Aorta (tissue), 5 donors: Measurements from ENCODE around the gene FAM83G. TPM values are rescaled to one million over a fixed set of nuclear protein-coding genes. Genes with fewer than 3 reads are reported as not detected.
A peak's percentile ranks its signal among the peaks of the same experiment; 100 is the strongest.

Experiments used
- ATAC-seq: fragments of 200-7000 bp; cut with Tn5 transposase; one replicate; pipeline ENCODE4 v1.9.1; 2022; ENCODE audit warnings: moderate library complexity; ENCODE audit not compliant: low FRiP score
- DNase-seq, 2 donors: peaks; one replicate each; pipeline ENCODE4 v3.0.0-alpha.2; 2020
- H3K27ac ChIP-seq, 2 donors: one replicate each; pipeline ENCODE4 v1.5.1; 2013; ENCODE audit warnings: low read length in 2 of 2, mild to moderate bottlenecking in 2 of 2, moderate library complexity in 2 of 2, control low read depth in 1 of 2, inconsistent platforms in 1 of 2, low read depth in 1 of 2
- H3K27me3 ChIP-seq, 2 donors: one replicate each; pipeline ENCODE4 v1.6.1; 2013; ENCODE audit warnings: control low read depth in 1 of 2, low read length in 1 of 2, mild to moderate bottlenecking in 1 of 2, moderate library complexity in 1 of 2; ENCODE audit not compliant: insufficient read depth in 2 of 2, control insufficient read depth in 1 of 2
- H3K36me3 ChIP-seq, 2 donors: one replicate each; pipeline ENCODE4 v1.6.1; 2013; ENCODE audit warnings: control low read depth in 1 of 2, low read length in 1 of 2, mild to moderate bottlenecking in 1 of 2; ENCODE audit not compliant: insufficient read depth in 2 of 2, control insufficient read depth in 1 of 2
- H3K4me1 ChIP-seq, 2 donors: one replicate each; pipeline ENCODE4 v1.6.1; 2013; ENCODE audit warnings: low read length in 2 of 2, control low read depth in 1 of 2, mild to moderate bottlenecking in 1 of 2, moderate library complexity in 1 of 2; ENCODE audit not compliant: insufficient read depth in 2 of 2, control insufficient read depth in 1 of 2
- H3K4me3 ChIP-seq, 2 donors: one replicate each; pipeline ENCODE4 v1.5.1; 2013; ENCODE audit warnings: low read length in 2 of 2, control low read depth in 1 of 2, mild to moderate bottlenecking in 1 of 2
- H3K9me3 ChIP-seq: one replicate; pipeline ENCODE4 v1.6.1; 2013; ENCODE audit warnings: mild to moderate bottlenecking, low read length; ENCODE audit not compliant: control insufficient read depth
- WGBS, 2 donors: extraction: QIAGEN DNeasy Blood & Tissue Kit; methylation state at CpG; one replicate each; pipeline ENCODE4 v1.1.7; 2013; 5-methylcytosine and 5-hydroxymethylcytosine counted together
- intact Hi-C, 2 donors: fragments of 100-400 bp; cut with DNase I; formaldehyde crosslinking; loops; one replicate each; pipeline versions ENCODE4 v1.14.2 to v1.15.0; 2022
- polyA plus RNA-seq, 2 donors: library from polyadenylated mRNA; stranded (reverse); fragments of 200-250 nt; gene quantifications; one replicate each; pipeline ENCODE4 v1.2.3, GENCODE V29; 2013
- total RNA-seq, 2 donors: library from RNA; stranded (reverse); fragmentation: NEBNext Ultra II Directional; extraction: Animal tissue kit (Norgen Biotek cat#: 25700); gene quantifications; one replicate each; pipeline ENCODE4 v1.2.1, GENCODE V29; 2021
- donor health status: healthy with polysubstance abuse.
- donor health status: Bipolar disorder and iron deficiency.
- donor health status: DM: no; HTN: no; CAD: no.
- donor health status: DM: no; HTN: no; CAD: no.
- donor health status: DM: yes; HTN: yes; CAD: no.

FAM83G gene
- total and polyA plus RNA-seq, 4 donors: 2.5 to 12.9 (median 5.2) TPM

DNA sequence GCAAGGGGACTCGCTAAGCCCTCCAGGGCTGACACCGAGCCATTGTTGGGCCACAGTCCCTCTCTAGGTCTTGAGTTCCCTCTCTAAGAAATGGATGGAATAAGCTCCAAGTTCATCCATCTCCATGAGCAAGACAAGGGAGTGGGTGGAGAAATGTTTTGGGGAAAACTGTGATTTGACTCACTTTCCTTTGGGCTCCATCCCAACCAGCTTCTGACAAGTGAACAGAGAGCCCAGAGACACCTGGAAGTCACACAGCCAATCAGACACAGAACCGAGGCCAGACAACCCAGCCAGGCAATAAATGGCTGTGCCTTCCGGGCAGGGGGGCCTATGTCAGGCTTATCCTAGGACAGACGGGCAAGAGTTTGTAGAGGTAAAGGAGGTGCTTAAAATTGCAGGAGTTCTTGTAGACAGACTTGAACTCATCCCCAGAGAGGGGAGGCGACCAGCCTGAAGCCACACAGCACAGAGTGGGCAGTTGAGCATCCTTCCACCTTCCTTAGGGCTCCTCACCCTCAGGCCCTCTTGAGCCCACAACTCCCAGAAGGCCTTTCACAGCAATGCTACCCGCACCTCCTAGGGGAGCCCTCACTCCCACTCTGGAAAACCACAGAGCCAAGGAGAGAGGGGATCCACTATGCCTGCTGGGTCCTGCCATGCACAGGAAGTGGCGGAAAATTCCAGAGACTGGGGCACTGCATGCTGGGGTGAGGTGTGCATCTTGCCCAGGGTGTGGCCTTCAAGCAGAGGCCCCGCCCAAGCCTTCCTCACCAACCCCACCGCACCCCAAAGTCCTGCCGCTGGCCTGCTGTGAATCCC, 9.5 kb upstream of the FAM83G start:
- Histone ChIP-seq H3K4me1 (no peaks in the 10 kb centered on the region), H3K36me3 (no peaks in the 10 kb centered on the region), H3K4me3 (no peak overlapping the region), H3K9me3 (no peaks in the 10 kb centered on the region), H3K27ac (no peak overlapping the region), H3K27me3 (no peaks in the 10 kb centered on the region)
- intact Hi-C loops: no loop called here
- 84 to 95% methylated on average over 11 of the region's 11 CpGs for WGBS, 2 donors
- DNase-seq (peak; percentile 22 to 51), ATAC-seq (no peak)

DNA sequence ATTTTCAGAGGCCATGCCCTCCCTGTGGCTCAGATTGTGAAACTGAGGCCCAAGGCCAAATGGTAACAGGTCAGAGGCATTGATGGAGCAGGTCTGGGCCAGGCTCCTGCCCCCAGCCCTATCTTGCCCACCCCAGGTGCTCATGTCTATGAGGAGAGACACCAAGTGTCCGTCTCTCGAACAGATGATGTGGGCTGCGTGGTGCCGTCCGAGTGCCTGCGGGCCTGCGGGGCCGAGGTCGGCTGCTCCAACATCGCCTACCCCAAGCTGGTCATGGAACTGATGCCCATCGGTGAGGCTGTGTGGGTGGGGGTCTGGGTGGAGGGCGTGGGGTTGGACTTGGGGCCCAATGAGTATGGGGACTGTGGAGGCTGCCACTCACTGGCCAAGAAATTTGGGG, 8.7 kb upstream of the FAM83G start:
- no peak for ATAC-seq
- Histone ChIP-seq H3K36me3 (no peaks in the 10 kb centered on the region), H3K4me3 (no peak overlapping the region), H3K9me3 (no peaks in the 10 kb centered on the region), H3K27ac (no peak overlapping the region), H3K4me1 (no peaks in the 10 kb centered on the region), H3K27me3 (no peaks in the 10 kb centered on the region)
- 94 to 96% methylated on average over 12 of the region's 12 CpGs for WGBS, 2 donors
- DNase-seq: peak; percentile 17 to 54
- intact Hi-C loops: no loop called here

DNA sequence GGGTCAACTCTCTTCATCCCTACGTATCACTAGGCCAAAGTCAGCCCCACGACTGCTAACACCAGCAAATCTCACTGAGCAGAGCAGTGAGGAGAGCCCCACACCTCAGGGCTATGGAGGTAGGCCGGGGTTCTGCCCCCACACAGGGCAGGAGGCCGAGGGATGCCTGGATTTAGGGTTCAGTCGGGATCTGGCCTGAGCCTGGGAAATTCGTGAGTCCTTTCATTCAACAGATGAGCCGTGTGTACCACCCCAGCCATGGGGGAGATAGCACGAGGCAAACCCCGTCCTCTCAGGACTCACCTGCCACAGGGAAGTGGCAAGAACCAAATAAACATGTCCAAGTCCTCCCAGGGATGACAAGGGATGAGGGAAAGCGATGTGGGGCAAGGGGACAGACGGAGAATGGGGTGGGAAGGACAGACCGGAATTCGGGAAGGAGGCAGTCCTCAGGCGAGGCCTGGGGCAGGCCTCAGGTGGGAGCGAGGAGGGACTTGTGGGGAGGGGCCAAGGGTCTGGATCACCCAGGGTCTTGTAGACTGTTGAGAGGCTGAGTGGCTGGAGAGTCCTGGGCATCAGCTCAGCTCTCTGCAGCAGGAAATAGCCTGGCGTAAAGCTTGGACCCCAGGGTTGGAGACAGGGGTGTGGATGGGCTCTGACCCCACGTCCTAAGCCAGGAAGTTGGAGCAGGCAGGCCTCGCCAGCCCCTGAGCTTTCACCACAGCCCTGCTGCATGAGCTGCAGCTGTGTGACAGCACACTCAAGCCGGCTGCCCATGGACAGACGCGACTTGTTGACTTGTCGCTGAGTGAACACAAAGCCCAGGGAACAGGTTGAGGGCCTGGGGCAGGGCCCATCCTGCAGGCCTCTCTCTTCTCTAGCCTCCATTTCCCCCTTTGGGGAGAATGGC, 7.9 kb upstream of the FAM83G start:
- Histone ChIP-seq H3K27me3 (no peaks in the 10 kb centered on the region), H3K9me3 (no peaks in the 10 kb centered on the region), H3K4me1 (no peaks in the 10 kb centered on the region), H3K27ac (no peak overlapping the region), H3K4me3 (no peak overlapping the region), H3K36me3 (no peaks in the 10 kb centered on the region)
- ATAC-seq (no peak), DNase-seq (peak; percentile 24 to 57)
- WGBS, 2 donors: 96% methylated on average over 22 of the region's 22 CpGs
- intact Hi-C loops: no loop called here

DNA sequence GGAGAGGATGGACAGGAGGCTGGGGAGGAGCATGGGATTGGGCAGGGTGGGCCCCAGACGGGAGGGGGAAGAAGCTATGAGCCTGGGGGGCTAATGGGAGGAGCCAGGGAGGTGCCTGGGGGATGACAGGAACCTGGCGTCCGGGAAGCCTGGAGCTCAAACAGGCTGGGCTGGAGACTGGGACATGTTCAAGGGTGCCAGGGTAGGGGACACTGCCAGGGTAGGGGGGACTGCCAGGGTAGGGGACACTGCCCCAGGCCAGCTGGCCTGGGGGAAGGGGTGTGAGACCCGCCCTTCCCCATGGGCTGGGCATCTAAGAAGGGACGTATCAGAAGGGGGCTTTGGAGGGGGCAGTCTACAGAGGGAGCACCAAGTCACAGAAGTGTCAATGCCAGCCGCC, 7.0 kb upstream of the FAM83G start:
- DNase-seq: no peak
- H3K27me3 ChIP-seq: no peaks in the 10 kb centered on the region
- ATAC-seq: no peak
- H3K36me3 ChIP-seq: no peaks in the 10 kb centered on the region
- H3K27ac ChIP-seq: no peak overlapping the region
- intact Hi-C loops: no loop called here
- WGBS, 2 donors: 85 to 93% methylated on average over 4 to 6 of the region's 6 CpGs
- no peak overlapping the region for H3K4me3 ChIP-seq
- H3K4me1 ChIP-seq: no peaks in the 10 kb centered on the region
- H3K9me3 ChIP-seq: no peaks in the 10 kb centered on the region

DNA sequence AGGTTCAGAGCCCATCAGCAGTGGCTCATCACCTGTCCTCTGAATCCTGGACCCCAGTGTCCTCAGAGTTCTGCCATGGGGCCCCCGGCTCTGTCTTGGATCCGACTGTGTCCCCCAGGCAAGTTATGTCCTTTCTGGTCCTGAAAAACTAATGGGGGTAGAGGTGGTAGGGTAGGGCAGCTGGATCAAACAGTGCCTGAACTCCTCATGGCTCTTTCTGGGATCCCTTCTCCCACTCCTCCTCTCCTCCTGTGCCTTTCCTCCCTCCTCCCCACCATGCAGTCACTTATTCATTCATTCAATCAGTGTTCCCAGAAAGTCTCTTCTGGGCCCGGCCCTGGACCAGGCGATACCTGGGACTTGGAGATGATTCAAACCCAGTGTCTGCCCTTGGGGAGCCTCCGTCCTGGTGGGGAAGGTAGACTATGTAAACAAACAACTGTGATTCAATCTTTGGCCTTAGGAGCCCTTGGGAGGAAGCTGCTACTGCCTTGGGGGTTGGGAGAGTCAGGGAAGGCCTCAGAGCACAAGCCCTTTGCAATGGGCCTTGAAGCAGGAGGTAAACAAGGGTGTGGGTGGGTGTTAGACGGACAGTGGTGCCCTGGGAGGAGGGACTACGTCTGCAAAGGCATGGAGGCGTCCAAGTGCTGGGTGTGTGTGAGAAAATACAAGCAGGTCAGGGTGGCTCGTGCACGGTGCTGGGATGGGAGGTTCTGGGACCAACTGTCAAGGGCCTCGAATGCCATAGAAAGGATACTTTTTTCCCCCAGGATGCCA, 6.4 kb upstream of the FAM83G start:
- no peak overlapping the region for H3K4me3 ChIP-seq
- H3K9me3 ChIP-seq: no peaks in the 10 kb centered on the region
- no peak for ATAC-seq
- H3K27ac ChIP-seq: no peak overlapping the region
- no peaks in the 10 kb centered on the region for H3K36me3 ChIP-seq
- 72 to 79% methylated on average over 11 of the region's 11 CpGs for WGBS, 2 donors
- H3K27me3 ChIP-seq: no peaks in the 10 kb centered on the region
- no peak for DNase-seq
- intact Hi-C loops: no loop called here
- no peaks in the 10 kb centered on the region for H3K4me1 ChIP-seq

DNA sequence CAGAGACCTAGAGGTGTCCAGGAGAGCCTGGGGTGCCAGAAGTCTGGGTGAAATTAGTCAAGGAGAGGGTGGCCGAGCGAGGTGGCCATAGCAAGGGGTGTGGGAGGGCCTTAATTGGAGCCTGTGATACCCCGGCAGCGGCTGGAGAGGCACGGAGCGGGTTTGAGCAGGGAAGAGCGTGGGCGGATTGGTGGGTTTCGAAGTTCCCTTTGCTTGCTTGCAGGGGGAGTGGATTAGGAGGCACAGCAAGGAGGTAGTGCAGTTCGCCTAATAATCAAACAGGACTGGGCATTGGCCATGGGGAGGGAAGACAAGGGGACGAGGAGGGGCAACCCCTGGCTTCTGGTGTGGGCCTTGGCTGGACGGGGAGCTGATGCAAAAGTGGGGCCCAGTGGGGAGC, 5.4 kb upstream of the FAM83G start:
- 95 to 97% methylated on average over 12 of the region's 12 CpGs for WGBS, 2 donors
- intact Hi-C loops: no loop called here

DNA sequence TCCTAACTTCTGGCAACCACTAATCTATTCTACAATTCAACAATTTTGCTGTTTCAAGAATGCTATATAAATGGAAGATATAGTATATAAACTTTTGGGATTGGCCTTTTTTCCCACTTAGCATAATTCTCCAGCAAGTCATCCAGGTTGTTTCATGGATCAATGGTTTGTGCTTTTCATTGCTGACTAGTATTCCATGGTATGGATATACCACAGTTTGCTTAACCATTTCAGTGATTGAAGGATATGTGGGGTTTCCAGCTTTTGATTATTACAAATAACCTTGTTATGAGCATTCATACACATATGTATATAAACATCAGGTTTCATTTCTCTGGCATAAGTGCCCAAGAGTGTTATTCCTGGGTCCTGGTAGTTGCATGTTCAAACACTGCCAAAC, 2.1 kb upstream of the FAM83G start:
- no peak for DNase-seq
- no peaks in the 10 kb centered on the region for H3K4me1 ChIP-seq
- no peaks in the 10 kb centered on the region for H3K36me3 ChIP-seq
- H3K27me3 ChIP-seq: no peaks in the 10 kb centered on the region
- H3K9me3 ChIP-seq: no peaks in the 10 kb centered on the region
- no peak for ATAC-seq
- H3K4me3 ChIP-seq: no peak overlapping the region
- H3K27ac ChIP-seq: no peak overlapping the region
- intact Hi-C loops: no loop called here

More for the DNA sequence above, 5.4 kb upstream of the FAM83G start:
- Histone ChIP-seq H3K27ac (no peak overlapping the region), H3K4me3 (no peak overlapping the region), H3K27me3 (no peaks in the 10 kb centered on the region), H3K4me1 (no peaks in the 10 kb centered on the region), H3K36me3 (no peaks in the 10 kb centered on the region), H3K9me3 (no peaks in the 10 kb centered on the region)
- ATAC-seq (no peak), DNase-seq (no peak)

DNA sequence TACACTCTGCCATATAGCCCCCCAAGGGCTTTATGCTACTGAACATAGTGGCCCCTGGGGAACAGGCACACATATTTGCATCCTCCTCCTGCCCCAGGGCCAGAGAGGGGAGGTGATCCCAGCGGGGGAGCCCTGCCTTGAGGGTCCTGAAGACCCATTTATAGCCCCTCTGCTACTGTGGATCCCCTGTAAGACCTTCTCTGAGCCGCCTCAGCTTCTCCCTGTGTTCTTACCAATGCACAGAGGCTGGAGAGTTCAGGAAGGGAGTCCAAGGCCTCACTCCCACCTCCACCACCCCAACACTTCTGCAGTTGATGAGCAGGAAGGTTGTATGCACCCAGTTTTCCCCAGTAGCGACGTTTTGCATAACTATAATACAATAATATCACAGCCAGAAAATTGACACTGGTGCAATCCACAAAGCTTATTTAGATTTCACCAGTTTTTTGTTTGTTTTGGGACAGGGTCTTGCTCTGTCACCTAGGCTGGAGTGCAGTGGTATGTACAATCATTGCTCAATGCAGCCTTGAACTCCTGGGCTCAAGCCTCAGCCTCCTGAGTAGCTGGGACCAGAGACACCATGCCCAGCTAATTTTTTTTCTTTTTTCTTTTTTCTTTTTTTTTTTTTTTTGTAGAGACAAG, 1.3 kb upstream of the FAM83G start:
- WGBS, 2 donors: 96% methylated on average over 4 of the region's 4 CpGs
- intact Hi-C loops: no loop called here
- ATAC-seq (no peak), DNase-seq (no peak)
- H3K4me1 ChIP-seq: no peaks in the 10 kb centered on the region
- H3K9me3 ChIP-seq: no peaks in the 10 kb centered on the region
- no peak overlapping the region for H3K27ac ChIP-seq
- no peaks in the 10 kb centered on the region for H3K36me3 ChIP-seq
- H3K27me3 ChIP-seq: no peaks in the 10 kb centered on the region
- H3K4me3 ChIP-seq: no peak overlapping the region
